ENCODE results near the gene FOXO1.

Gene FOXO1

GRCh38 chr13:40665126-40666044 is 1.1 kb downstream of the FOXO1 start:
- DNase-seq: peak; percentile 39

DNA sequence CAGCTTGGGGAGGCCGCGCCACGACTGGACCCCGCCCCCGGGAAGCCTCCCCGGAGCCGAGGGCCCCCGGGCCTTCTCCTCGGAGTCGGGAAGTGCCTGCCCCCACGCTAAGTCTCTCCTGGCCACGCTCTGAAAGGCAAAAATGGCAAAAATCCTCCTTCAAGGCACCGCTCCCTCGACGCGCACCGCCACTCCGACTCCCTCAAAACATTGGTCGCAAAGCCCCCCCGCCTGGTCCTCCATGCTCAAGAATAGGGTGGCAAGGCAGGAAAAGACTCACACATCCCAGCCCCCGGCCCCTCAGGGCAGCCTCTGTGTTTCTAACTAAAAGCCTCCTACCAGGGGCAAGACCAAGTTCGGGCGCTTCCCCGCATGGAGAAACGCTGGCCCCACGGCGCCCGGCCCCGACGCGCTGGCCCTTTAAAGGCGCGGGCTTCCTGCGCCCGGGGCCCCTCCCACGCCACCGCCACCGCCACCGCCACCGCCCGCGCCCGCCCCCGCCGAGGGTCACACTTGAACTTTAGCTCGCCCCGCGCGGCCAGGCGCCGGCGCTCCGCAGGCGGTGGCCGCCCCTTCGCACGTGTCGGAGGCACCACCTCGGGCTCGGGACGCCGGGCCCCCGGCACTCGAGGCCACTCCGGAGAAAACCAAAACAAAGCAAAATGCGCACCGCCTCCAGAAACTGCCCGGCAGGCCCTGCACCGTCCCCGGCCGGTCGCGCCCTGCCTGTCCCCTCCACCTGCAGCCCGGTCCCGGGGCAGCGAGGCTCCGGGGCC is 1.9 kb downstream of the FOXO1 start:
- DNase-seq: peak; percentile 43

GRCh38 chr13:40664100-40664349 is 2.4 kb downstream of the FOXO1 start:
- DNase-seq: peak; percentile 58

DNA sequence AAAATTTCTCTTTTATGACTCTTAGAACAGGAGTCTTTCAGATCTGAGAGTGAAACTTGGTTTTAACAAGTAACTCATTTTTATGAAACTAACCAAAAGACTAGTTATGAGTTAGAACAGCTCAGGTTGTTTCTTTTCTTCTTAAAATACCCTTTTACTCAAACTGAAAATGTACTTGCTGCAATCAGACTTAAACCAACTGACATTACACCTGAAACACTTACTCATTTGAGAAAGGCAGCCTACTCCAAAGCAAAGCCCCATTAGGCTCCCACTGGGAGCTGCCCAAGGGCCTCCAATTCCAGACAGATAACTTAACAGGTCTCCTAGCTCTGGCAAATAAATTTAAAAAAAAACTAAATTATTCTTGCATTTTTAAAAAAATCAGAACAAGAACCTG is 3.6 kb downstream of the FOXO1 start:
- no peak for DNase-seq

DNA sequence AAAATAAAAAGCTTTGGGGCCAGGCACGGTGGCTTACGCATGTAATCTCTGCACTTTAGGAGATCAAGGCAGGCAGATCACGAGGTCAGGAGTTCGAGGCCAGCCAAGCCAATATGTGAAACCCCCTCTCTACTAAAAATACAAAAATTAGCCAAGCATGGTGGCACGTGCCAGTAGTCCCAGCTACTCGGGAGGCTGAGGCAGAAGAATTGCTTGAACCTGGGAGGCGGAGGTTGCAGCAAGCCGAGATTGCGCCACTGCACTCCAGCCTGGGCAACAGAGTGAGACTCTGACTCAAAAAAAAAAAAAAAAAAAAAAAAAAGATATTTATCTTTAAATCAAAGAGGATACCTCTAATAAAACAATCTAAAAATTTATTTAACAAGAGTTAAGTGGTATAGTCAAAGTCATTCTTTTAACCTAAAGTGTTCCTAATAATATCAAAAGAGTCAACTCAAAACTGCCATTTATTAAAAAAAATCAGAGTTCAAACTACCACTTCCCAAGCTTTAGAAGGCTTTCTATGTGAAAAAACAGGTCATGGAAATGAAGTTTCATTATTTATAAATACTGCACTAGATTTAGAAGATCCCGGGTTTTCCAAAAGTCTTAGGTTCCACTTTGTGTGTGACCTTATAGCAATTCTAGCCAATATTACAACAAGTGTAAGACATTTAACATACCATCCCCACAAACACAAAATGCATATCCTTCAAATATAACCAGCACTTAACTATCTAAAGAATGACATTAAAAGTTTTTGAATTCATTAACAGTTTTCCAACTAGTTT is 4.4 kb downstream of the FOXO1 start:
- peak; percentile 39 for DNase-seq

DNA sequence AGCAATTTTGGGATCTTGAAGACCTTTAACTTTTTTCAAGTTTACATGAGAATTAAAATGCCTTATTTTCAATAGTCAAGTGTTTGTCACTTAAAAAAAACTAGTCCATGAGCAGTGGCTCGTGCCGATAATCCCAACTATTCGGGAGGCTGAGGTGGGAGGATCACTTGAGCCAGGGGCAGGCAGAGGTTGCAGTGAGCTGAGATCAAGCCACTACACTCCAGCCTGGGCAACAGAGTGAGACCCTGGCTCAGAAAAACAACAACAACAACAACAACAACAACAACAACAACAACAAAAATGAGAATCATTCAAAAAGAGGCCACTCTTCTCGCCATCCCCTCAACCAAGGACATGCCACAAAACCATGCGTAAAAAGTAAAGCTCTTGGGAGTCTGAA is 5.7 kb downstream of the FOXO1 start:
- no peak for DNase-seq

- no peak for DNase-seq
Measured at GRCh38 chr13:40660141-40660664, 6.2 kb downstream of the FOXO1 start.

GRCh38 chr13:40657951-40658350 is 8.5 kb downstream of the FOXO1 start:
- no peak for DNase-seq

DNA sequence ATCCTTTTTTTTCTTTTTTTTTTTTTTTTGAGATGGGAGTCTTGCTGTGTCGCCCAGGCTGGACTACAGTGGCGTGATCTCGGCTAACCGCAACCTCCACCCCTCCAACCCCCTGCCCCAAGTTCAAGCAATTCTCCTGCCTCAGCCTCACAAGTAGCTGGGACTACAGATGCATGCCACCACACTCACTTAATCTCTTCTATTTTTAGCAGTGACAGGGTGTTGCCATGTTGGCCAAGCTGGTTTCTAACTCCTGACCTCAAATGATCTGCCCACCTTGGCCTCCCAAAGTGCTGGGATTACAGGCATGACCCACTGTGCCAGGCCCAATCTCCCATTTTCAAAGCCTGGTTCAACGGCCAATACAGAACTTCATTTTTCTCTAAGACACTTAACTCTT is 9.1 kb downstream of the FOXO1 start:
- DNase-seq: no peak

- DNase-seq: peak; percentile 72
Measured at GRCh38 chr13:40656358-40656757, 10.1 kb downstream of the FOXO1 start.

DNA sequence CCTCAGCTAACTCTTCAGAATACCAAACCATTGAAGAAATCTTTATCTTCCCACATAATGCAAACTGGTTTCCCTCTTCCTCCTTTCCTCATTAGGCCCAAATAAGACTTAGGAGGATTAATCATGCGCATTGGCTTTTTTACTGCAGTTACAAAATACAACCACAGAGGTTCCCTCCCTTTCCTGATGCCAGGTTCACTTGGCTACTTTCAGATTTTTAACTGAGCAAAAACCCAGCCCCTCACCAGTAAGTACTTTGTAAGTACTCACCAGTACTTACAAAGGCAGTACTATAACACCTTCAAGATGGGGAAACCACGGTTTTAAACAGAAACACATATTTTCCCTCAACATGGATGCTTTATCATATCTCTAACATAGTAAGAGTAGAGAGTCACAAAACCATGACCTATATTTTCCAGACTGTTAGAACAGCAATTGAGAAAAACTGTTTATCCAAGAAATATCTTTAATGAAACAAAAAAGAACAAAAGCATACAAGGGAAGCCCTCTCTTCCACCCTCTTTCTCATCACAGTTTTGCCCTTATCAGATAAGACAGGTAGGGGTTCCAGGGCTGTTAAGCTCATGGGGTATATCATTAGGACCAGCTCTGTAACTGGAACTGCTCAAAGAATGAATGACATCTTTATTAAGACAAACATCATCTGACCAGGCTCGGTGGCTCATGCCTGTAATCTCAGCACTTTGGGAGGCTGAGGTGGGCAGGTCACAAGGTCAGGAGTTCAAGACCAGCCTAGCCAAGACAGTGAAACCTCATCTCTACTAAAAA is 12.7 kb downstream of the FOXO1 start:
- DNase-seq: peak; percentile 60

GRCh38 chr13:40652588-40652940 is 13.9 kb downstream of the FOXO1 start:
- DNase-seq: no peak

DNA sequence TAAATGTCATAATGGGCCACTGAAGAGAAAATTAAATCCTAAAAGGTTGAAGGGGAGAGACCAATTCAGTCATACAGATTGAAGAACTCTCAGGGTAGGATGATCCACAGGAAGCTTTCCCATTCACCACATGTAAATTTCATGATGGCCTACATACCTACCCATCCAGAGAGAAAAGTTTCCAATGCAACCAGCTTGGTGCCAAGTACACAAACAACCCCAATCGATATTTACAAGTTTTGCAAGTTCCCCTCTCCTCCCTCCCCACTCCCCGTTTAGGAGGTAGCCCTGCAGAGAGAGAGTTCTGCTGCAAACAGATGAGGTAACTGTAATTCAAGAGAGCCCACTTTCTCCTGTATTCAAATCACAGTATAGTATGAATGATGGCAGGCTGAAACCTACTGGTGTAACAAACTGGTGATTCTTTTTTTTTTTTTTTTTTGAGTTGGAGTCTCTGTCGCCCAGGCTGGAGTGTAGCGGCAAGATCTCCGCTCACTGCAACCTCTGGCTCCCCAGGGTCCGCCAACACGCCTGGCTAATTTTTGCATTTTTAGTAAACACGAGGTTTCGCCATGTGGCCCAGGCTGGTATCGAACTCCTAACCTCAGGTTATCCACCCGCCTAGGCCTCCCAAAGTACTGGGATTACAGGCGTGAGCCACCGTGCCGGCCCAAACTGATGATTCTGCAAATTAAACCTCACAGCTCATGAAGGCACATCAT is 14.4 kb downstream of the FOXO1 start:
- DNase-seq: no peak

DNA sequence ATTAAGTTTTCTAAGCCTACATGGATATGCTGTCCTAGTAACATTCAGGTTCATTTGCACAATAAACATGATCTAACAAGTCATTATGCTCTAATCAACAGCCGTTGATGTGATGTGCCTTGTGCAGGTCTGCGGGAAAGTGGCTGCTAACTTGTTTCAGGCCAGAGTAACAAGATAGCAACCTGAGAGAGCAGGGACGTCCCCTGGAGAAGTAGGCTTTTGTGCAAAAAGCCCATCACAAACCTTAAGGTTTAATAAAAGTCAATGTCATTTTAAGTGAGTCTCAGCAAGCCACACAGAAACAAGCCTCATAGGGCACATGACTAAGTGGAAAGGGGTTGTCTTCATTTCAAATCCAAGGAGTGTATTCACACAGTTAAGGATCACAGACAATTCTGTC is 17.6 kb downstream of the FOXO1 start:
- no peak for DNase-seq

GRCh38 chr13:40648040-40648439 is 18.4 kb downstream of the FOXO1 start:
- DNase-seq: no peak

- DNase-seq: no peak
Measured at GRCh38 chr13:40644838-40645604, 21.4 kb downstream of the FOXO1 start.

DNA sequence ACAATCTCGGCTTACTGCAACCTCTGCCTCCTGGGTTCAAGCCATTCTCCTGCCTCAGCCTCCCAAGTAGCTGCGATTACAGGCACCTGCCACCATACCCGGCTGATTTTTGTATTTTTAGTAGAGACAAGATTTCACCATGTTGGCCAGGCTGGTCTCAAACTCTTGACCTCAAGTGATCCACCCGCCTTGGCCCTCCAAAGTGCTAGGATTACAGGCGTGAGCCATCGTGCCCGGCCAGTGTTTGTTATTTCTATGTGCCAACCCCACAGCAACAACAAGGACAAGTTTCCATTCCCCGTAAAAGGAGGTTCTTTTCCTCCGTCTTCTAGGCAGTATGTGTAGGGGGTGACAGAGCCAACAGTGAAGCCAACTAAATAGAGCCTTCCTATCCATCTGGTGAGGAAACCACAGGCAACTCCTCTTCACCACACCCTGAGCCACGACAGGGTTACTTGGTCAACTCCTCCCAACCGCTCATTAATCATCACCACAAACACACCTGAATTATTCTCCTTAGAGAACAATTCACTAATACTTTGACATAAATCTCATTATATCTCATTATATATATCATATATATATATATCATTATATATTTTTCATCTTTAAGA is 25.5 kb downstream of the FOXO1 start:
- DNase-seq: no peak

DNA sequence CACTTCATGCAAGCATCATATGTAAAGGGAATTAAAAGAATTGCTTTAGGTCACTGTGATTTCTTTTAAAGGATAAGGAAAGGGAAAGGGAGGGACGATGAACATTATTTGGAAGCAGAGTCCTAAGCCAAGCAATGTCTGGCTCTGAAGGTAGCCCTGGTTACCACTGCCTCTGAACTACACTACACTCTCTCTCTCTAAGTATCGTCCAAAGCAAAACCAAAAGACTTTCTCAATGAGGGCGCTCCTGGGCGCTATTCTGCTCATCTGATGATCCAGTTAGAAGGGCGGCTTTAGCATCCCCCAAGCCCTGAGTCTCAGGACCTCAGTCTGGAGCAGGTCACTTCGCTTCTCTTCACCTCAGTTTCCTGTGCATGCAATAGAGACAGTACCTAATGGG is 26.2 kb downstream of the FOXO1 start:
- DNase-seq: no peak

DNA sequence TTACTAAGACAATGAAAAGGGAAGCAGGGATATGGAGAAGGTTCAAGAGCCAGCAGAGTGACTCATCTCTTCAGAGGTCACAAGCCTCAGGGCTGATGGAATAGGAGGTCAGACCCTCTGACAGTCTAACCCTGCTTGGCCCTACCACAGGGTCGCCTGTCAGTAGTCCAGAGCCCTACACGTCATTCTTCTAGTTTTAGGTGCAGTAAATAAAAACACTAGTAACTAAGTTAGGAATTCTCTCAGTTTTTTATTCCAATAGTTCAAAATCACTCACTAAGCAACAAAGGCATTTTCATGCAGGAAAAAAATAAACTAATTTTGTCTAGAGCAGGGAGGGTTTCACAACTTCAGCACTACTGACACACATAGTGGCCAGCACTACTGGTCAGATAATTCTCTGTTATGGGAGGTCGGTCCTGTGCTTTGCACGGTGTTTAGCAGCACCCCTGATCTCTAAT is 27.2 kb downstream of the FOXO1 start:
- peak; percentile 91 for DNase-seq

DNA sequence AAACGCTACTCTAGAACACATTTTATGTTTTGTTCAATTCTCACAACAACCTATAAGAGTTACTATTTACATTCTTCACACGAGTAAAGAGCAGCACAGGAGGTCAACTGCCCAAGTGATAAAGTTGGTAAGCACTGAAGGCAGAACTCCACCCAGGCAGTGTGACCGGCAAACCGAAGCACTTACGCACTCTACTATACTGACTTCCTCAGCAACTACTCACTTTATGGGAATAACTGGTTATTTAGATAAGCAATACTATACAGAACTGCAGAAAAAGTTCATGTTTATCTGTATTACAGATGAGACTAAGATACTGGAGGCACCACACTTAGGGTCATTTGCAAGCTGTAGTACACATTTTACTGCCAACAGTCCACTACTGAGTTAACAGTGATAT is 28.8 kb downstream of the FOXO1 start:
- DNase-seq: peak; percentile 52
